ENCODE measurements around the gene SCRN2. TPM values are rescaled to one million over a fixed set of nuclear protein-coding genes. Genes with fewer than 3 reads are reported as not detected.

SCRN2 gene
- total and polyA plus RNA-seq, 2 of the 13 experiments (the other 11 are each of a cell fraction or from before 2014, with no cell fraction given): 21.7 to 29.5 TPM

DNA sequence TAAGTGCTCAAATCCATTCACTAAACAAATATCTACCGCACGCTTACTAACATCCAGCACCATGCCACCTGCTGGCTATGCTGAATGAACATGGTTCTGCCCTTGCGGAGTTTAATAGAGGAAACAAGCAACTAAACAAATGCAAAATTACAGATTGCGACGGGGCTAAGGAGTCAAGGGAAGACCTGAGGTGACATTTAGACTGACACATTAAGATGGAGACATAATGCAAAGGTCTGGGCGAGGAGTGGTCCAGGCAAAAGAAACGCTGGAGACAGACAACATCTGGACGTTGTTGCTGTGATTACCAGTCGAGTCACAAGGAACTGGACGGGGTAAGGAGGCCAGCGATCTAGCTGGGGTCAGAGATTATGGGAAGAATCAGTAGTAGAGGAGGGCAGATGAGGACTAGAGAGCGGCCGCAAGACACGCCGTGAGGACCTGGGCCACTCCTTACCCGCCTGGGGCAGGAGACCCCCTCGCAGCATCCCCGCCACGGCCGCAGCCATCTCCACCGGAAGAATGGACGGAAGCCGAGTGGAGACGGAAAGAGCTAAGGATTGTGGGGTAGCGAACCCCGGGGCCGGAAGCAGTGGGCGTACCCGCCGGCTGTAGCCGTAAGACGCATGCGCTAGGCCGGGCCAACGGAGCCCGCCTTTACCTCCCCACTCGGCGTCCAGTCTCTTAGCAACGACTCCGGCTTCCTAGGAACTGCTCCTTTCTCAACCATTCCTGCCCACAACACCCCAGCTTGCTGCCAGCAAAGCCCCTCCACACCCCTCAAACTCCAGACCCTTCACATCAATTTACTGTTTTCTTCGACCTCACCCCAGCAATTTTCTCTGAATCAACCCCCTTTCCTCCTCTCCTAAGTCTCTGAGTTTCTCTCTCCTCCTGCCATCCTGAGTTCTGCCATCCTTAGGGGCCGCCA lies 9.8 kb downstream of the SCRN2 start, which contains the start of the genes LRRC46 and MRPL10 (continued):
- TF ChIP-seq REST (IDR thresholded peaks at IDR 0.05; ENCODE audit: borderline replicate concordance in 1 of 2, low read depth in 1 of 2, low read length in 2 of 2) (peak in 1 of 2 experiments; percentile 73; a peak in 1 of 4 replicates), ZNF547 (CRISPR knock-in tag; IDR thresholded peaks at IDR 0.05) (peak; percentile 95), ZSCAN21 (CRISPR knock-in tag; IDR thresholded peaks at IDR 0.05; ENCODE audit: borderline replicate concordance) (peak; percentile 88; the same call in 1 of the 2 replicates), ZNF44 (CRISPR knock-in tag; IDR thresholded peaks at IDR 0.05) (peak; percentile 47; the same call in 1 of the 2 replicates), HOXD1 (CRISPR knock-in tag; IDR thresholded peaks at IDR 0.05) (peak; percentile 41; the same call in 1 of the 2 replicates), SPEN (CRISPR knock-in tag; IDR thresholded peaks at IDR 0.05; ENCODE audit: low read depth) (peak; percentile 98), ZNF101 (CRISPR knock-in tag; IDR thresholded peaks at IDR 0.05; ENCODE audit: borderline replicate concordance, low read depth) (no peak), IKZF1 (IDR thresholded peaks at IDR 0.05) (no peak), MTA3 (CRISPR knock-in tag; IDR thresholded peaks at IDR 0.05) (no peak)
- TF ChIP-seq, protein P1, sequence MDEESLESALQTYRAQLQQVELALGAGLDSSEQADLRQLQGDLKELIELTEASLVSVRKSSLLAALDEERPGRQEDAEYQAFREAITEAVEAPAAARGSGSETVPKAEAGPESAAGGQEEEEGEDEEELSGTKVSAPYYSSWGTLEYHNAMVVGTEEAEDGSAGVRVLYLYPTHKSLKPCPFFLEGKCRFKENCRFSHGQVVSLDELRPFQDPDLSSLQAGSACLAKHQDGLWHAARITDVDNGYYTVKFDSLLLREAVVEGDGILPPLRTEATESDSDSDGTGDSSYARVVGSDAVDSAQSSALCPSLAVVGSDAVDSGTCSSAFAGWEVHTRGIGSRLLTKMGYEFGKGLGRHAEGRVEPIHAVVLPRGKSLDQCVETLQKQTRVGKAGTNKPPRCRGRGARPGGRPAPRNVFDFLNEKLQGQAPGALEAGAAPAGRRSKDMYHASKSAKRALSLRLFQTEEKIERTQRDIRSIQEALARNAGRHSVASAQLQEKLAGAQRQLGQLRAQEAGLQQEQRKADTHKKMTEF (CRISPR knock-in tag; IDR thresholded peaks at IDR 0.05): peak; percentile 86
- TF ChIP-seq, protein P2, sequence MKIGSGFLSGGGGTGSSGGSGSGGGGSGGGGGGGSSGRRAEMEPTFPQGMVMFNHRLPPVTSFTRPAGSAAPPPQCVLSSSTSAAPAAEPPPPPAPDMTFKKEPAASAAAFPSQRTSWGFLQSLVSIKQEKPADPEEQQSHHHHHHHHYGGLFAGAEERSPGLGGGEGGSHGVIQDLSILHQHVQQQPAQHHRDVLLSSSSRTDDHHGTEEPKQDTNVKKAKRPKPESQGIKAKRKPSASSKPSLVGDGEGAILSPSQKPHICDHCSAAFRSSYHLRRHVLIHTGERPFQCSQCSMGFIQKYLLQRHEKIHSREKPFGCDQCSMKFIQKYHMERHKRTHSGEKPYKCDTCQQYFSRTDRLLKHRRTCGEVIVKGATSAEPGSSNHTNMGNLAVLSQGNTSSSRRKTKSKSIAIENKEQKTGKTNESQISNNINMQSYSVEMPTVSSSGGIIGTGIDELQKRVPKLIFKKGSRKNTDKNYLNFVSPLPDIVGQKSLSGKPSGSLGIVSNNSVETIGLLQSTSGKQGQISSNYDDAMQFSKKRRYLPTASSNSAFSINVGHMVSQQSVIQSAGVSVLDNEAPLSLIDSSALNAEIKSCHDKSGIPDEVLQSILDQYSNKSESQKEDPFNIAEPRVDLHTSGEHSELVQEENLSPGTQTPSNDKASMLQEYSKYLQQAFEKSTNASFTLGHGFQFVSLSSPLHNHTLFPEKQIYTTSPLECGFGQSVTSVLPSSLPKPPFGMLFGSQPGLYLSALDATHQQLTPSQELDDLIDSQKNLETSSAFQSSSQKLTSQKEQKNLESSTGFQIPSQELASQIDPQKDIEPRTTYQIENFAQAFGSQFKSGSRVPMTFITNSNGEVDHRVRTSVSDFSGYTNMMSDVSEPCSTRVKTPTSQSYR (CRISPR knock-in tag; IDR thresholded peaks at IDR 0.05; ENCODE audit: borderline replicate concordance): peak; percentile 54; the same call in 1 of the 2 replicates
- TF ChIP-seq, protein P3, sequence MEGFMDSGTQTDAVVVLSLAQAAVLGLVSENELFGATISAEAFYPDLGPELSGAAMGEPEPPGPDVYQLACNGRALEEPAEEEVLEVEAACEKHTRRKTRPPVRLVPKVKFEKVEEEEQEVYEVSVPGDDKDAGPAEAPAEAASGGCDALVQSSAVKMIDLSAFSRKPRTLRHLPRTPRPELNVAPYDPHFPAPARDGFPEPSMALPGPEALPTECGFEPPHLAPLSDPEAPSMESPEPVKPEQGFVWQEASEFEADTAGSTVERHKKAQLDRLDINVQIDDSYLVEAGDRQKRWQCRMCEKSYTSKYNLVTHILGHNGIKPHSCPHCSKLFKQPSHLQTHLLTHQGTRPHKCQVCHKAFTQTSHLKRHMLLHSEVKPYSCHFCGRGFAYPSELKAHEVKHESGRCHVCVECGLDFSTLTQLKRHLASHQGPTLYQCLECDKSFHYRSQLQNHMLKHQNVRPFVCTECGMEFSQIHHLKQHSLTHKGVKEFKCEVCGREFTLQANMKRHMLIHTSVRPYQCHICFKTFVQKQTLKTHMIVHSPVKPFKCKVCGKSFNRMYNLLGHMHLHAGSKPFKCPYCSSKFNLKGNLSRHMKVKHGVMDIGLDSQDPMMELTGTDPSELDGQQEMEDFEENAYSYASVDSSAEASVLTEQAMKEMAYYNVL (CRISPR knock-in tag; IDR thresholded peaks at IDR 0.05; ENCODE audit: borderline replicate concordance): peak; percentile 54; the same call in 1 of the 2 replicates
- TF ChIP-seq, protein P4, sequence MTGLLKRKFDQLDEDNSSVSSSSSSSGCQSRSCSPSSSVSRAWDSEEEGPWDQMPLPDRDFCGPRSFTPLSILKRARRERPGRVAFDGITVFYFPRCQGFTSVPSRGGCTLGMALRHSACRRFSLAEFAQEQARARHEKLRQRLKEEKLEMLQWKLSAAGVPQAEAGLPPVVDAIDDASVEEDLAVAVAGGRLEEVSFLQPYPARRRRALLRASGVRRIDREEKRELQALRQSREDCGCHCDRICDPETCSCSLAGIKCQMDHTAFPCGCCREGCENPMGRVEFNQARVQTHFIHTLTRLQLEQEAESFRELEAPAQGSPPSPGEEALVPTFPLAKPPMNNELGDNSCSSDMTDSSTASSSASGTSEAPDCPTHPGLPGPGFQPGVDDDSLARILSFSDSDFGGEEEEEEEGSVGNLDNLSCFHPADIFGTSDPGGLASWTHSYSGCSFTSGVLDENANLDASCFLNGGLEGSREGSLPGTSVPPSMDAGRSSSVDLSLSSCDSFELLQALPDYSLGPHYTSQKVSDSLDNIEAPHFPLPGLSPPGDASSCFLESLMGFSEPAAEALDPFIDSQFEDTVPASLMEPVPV (CRISPR knock-in tag; IDR thresholded peaks at IDR 0.05): no peak

Data from HepG2 (cell line).